Head of caudate nucleus (tissue), 42 donors: ENCODE data around the gene FOCAD.

ENCODE experiments used
- DNase-seq, 42 donors: peaks; one replicate each; pipeline versions ENCODE4 v3.0.0 to v3.0.0-alpha.2; 2020 to 2021; ENCODE audit warnings: mixed read lengths in 7 of 42
- intact Hi-C: fragments of 100-400 bp; cut with DNase I; formaldehyde crosslinking; loops from one replicate; pipeline ENCODE4 v1.15.0; 2022

FOCAD gene

DNA sequence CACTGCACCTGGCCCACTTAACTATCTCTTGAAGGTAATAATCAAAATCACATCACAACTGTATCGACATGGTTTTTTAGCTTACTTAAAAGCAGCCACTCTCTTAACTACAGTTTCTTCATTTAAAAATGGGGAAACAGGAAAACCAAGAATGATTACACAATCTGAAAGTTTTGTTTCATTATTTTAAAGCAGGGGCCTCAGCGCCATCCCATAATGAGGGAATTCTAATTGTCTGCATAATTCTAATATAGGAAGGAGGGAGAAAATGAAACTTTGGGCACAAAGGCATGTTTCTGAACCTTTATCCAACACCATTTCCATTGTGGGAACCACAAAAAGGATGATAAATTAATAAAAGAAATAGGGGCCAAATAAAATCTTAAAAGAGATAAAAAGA, 339.8 kb downstream of the FOCAD start:
- intact Hi-C loops: no loop called here
- DNase-seq: no peak

DNA sequence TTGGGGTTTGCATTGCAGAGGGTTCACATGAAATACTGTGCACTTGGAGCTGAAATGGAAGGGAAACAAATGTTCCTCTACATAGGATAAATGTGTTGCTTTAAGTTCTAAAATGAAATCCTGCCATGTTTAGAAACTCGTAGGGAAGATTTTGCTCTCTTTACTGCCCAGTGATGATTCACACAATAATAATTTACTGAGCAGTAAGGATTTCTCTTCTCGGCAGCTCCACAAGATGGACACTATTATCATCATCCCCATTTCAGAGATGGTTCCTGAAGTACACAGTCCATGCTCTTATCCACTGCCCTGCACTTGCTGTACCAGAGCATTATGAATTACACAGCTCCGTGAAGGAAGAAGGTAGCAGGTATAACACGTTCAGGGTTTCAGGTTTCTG, 343.2 kb downstream of the FOCAD start:
- no peak for DNase-seq
- intact Hi-C loops: no loop called here

DNA sequence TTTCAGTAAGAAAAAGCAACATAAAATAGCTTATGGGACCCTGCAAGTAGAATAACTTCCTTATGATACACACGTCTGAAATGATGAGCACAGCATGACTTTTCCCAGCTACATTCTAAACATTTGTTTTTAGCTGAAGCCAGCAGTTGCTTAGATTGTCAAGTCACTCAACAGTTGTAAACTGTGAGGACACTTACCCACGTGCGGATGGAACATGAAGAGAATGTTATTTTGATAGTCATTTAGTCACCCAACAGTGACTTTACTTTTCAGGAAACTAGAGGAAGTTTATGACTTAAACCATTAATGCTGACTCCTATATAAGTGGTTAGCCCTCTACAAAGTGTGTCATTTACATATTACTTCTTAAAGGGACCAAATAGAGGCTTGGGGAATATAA, 344.4 kb downstream of the FOCAD start:
- no peak for DNase-seq
- intact Hi-C loops: no loop called here

DNA sequence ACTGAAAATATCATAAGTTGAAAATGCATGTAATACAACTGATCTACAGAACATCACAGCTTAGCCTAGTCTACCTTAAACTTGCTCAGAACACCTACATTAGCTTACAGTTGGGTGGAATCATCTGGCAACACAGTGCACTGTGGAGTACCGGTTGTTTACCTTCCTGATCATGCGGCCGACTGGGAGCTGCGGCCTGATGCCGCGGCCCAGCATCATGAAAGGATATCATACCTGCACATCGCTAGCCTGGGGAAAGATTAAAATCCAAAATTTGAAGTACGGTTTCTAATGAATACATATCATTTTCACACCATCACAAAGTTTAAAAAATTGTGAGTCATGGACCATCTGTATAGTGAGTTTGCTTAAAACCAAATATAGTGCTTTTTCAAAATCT, 345.6 kb downstream of the FOCAD start:
- DNase-seq: no peak
- intact Hi-C loops: no loop called here

DNA sequence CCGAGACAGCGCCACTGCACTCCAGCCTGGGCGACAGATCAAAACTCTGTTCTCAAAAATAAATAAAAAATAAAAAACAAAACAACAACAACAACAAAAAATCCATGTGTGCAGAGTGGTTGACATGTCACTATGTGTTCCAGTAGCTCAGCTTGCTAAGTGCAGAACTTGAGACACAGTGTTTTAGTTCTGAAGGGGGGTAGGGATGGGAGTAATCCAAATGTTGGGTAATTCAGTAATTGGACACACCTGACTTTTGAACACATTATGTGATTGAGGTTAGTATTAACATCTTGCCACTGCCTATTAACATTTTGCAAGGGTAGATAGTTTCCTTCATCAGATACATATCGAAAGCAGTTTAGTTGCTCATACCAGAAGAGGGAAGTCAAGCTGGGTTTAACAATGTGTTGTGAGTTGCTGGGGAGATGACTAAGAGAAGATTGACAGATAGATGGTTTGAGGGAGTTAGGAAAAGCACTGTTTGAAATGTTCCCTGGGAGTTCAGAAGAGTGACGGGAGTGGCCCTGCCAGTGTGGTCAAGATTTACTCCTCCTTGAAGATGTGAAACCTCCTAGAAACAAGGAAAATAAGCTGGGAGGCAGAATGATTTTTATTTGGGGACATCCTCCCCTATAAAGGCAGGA, 346.5 kb downstream of the FOCAD start:
- peak in 10 of 42 donors; percentile 5 to 51 (median 20) for DNase-seq
- intact Hi-C loops: no loop called here

DNA sequence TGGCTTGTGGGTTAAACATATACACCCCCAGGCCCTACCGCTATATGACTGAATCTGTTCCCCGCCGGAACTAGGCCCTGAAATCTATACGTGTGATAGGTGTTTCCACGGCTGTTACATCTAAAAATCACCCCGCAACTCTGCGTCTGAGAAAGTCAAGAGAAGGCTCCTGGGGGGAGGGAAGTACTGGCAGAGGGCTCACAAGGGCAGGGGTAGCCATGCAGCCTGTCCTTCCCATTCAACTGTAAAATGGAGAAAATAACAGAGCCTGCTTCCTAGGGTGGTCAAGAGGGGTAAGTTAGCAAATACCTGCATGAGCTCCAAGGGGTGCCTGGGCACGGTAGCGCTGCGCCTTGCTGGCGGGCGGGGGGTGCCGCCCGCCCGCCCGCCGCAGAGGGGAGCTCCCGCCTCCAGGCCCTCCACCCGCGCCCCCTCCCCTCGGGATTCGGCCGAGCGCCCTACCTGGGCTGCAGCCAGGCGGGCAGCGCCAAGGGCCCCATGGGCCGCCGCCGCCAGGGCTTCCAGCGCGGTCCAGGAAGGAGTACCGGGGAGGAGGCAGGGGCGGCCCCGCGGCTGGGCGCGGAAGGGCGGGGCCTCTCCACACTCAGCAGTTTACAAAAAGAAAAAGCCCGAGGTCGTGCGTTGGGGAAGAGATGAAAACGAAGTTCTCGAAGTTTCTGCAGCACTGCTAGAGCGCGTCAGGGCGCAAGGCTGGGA, 347.2 kb downstream of the FOCAD start, which contains the start of gene HACD4:
Gene HACD4, minus strand, starts transcription at position 550 of the 717 bp plus-strand sequence. Its CDS starts 50 bp downstream, at position 500.
- peak; percentile 7 to 78 (median 58) for DNase-seq
- intact Hi-C loops: no loop called here

DNA sequence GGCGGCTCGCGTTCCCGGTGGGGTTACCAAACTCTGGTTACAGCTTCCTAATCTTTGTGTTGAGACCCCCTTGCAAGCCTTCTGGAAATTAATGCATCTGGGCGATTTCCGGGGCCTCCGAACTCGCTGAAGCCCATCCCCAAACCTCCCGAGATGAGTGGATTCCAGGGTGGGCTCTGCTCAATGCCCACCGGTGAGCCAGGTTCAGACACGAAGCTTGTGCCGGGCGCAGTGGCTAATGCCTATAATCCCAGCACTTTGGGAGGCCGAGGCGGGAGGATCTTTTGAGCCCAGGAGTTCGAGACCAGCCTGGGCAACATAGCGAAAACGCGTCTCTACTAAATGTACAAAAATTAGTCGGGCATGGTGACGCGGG, 347.7 kb downstream of the FOCAD start:
- intact Hi-C loops: no loop called here
- no peak for DNase-seq

DNA sequence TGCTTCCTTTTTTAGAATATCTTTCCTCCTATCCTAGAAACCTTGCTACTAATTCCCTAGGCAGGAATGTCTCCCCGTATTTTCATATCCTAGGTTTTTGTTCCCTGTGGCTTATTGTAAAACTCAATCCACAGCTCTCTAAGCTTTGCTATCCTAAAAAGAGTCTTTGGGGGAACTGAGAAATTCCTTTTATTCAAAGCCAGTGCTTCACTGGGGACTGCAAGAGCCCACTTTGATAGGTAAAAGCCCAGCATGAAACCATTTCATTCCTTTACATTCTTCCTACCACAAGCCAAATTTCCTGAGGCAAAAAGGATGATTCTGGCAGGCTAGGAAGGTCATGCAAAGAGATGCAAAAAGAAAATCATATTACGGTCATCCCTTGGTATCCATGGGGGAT, 353.2 kb downstream of the FOCAD start:
- DNase-seq: no peak
- intact Hi-C loops: no loop called here

DNA sequence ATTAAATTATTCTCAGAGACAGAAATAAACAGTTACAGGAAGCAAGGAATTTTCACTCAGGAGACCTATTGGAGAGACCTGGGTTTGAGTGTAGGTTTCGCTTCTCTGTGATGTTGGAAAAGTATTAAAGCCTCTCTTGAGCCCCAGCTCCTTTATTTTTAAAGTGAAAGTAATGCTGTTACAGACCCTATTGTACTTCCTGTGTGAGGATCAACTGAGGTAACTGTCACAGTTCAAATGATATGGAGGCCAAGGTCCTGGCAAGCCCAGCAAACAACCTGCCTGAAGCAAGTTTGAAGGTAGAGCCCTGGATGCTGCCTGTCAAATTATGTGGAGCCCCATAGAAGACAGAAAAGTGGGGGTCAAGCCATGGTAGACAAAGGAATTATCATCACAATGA, 355.2 kb downstream of the FOCAD start:
- intact Hi-C loops: no loop called here
- no peak for DNase-seq

DNA sequence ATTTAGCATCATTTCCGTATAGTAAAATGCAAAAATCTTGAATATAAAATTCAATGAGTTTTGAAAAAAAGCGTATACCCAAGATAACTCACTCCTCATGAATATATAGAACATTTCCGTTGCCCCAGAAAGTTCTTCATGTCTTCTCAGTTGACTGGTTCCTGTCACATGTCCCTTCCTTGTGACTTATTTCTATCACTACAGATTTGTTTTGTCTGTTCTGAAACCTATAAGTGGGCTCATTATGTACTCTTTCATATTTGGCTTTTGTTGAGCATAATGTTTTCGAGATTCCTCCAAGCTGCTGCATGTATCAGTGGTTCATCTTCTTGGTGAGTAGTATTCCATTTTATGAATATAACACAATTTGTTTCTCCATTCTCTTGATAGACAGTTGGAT, 358.4 kb downstream of the FOCAD start:
- intact Hi-C loops: no loop called here
- DNase-seq: no peak

DNA sequence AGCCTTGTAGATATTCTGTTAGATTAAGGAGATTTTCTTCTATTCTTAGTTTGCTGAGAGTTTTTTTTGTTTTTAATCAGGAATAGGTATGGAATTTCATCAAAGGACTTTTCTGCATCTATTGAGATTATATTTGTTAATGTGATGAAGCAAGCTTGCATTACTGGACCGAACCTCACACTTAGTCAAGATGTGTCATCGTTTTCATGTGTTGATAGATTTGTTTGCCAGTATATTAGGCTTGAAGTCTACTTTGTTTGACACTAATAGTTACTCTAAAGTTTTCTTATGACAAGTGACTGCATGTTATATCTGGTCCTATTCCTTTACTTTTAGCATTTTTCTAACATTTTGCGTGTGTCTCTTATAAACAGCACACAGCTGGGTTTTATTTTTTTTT, 359.8 kb downstream of the FOCAD start:
- intact Hi-C loops: no loop called here

More for the DNA sequence above, 359.8 kb downstream of the FOCAD start:
- DNase-seq: no peak
